NCI-H1417 treated with DMSO at 0.1 percent for 48 hours (cell line): ENCODE results near the gene THY1.
"Not testable (repeated sequence)": the region's sequence is repeated elsewhere in the genome, so short reads cannot be mapped to it uniquely, and the experiment has no call there.

Source experiments
- DNase-seq: peaks from one replicate; lab custom pipeline; 2025; lab: John Stamatoyannopoulos, UW

THY1 gene

GRCh38 chr11:119422809-119423508 is at the start of gene THY1:
Gene THY1, minus strand, starts transcription at chr11:119423172. Its CDS starts 2,267 bp downstream, at chr11:119420905.
- no peak for DNase-seq

DNA sequence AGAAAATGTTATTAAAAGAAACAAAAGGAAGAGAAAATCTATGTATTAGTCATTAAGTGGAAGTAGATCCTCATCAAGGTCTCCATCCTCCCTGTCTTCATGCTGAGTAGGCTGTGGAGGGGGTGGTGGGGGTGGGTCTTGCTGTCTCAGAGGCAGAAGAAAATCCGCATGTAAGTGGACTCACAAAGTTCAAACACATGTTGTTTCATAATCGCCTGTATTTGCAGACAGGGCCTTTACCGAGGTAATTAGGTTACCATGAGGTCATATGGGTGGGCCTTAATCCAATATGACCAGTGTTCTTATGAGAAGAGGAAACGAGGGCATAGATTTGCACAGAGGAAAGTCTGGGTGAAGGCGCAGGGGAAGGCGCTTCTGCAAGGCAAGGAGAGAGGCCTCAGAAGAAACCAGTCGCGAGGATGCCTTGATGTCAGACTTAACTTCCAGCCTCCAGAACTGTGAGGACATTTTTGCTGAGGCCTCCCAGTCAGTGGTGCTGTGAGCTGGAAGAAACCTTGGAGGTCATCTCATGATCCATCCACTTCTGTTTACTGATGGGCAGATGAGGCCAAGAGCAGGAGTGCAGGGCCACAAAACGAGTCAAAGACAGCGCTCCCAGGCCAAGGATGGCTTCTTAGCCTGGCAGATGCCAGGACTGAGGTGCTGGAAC is 49.3 kb upstream of the THY1 start:
- no peak for DNase-seq

DNA sequence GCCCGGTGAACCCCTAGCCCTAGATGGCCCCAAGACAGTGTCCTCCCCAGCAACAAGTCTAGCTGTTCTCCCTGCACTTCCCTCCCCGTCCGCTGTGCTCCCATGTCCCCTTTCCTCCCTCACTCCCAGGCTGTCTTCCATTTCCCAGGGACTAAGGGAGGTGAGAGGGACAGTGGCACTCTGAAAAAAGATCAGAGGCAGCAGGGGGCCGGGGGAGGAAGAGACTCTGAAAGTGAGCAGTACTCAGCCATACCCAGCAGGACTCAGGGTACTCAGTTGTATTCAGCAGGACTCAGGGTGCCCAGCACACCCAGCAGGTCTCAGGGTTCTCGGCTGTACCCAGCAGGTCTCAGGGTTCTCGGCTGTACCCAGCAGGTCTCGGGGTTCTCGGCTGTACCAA is 48.4 kb upstream of the THY1 start:
- no peak for DNase-seq

DNA sequence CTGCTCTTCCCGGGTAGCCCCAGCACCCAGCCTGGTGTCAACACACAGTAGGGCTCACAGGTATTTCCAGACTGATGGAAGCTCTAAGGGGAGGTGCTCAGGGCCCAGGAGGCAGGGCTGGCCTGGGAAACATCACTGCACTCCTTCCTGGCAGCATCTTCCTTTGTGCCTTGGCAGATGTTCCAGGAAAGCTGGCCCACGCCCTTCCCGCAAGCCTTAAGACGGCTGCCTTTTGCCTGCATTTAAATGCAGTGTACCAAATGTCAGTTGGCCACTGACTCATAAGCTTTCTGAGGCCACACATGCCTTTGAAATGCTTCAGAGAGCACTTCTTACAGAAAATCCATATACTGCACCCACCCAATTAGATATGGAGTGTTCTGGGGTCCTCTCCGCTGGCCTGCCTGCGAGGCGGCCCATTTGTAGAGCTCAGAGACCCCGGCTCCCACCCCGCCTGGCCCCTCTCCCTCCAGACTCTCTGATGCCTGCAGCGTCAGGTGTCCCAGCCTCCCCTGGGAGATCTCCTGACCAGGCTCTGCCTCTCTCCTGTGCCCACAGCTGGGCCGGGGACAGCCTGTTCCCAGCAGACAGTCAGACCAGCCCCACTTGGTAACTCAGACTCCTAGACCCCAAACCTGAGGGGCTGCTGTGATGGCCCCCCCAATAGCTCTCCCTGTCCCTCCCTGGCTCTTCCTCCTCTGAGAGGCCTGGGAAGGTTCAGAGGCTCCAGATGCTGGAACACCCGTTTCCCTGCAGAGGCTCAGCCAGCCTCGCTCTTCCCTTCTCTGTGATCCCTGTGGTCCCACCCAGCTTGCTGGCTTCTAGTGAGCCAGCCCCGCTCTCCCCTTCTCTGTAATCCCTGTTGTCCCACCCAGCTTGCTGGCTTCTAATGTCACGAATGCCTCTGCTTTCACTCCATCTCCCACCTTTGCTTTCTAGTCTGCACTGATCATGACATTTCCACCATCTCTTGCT is 47.6 kb upstream of the THY1 start:
- no peak for DNase-seq

DNA sequence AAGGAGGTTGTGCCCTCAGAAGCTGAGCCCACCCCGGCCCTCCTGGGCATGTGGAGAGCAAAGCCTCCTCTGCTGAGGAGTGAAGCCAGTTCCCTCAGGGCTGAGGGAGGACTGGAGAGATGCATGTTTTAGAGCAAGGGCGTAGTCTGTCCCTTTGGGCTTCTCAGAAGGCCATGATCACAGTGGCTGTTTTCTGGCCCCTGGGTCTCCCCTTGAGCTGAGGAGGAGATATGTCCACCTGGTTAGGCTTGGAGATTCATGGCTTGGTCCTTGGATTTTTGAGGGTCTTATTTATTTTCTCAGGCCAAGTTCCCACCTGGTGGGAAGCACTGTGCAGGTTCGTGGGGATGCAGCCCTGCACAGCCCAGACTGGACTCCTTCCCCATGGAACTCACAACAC is 46.5 kb upstream of the THY1 start:
- DNase-seq, result no peak

DNA sequence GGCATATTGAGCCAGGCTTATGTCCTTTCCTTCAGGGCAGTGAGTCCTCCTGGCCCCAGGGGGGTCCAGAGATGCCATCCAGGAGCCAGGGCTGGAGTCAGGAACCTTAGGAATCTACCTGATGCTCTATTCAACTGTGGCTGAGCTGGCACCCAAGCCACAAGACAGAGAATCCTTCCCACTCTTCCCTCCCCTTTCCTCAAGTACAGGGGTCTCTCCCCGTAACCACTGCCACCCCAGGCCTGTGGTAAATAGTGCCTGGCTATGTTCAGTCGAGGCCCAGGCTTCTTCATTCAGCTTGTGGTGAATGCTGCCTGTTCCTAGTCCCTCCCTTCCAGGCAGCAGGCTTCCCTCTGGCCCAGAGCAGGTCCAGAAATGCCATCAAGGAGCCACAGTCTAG is 45.5 kb upstream of the THY1 start:
- no peak for DNase-seq

DNA sequence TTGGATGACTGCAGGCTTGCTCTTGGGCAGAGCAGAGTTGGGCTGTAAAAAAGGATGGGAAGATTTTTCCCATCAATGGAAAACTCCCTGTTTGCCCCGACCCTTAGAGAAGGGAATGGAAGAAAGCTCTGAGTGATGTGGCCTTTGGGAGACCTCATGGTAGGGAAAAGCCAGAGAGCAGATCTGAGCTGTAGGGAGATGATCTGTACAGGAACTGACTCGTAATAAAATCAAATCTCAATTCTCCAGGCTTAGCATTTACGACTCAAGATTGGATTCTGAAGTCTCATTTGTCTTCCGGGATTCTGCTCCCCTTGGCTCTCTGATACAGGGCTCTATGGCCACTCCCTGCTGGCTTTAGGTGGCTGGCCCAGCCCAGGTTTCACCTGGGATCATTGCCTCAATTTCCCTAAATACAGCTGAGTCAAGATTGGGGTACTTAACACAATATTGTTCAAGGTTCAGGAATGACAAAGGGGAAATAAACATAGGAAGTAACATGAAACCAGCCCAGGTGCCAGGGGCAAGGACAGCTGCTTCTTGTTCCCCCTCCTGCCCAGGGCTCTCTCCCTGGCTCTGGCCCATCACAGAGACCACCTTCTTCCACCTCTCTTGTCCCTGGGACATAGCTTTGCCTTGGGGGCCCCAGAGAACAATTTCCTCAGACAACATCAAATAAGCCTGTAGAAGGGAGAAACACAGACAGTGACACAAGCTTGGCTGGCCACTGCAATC is 38.4 kb upstream of the THY1 start:
- no peak for DNase-seq

GRCh38 chr11:119460582-119460981 is 37.6 kb upstream of the THY1 start:
- no peak for DNase-seq

DNA sequence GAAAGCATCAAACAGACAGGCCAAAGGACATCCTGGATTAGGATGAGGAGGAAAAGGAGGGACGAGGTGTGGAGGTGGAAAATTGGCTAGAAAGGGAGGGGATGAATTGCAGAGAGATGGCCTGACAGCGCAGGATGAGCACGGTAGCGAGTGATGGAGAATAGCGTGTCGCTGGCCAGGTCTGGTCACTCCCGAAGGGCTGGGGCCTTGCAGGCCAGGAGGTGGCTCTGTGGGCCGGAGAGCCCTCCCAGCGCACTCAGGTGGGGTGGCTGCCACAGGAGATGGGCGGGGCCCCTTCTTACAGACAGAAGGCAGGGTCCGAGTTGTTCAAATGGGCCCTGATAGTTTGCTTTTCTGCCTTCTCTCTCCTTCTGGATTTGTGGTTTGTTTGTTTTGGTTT is 37.1 kb upstream of the THY1 start:
- DNase-seq, result no peak

- no peak for DNase-seq
Measured at GRCh38 chr11:119459293-119459976, 36.5 kb upstream of the THY1 start.

DNA sequence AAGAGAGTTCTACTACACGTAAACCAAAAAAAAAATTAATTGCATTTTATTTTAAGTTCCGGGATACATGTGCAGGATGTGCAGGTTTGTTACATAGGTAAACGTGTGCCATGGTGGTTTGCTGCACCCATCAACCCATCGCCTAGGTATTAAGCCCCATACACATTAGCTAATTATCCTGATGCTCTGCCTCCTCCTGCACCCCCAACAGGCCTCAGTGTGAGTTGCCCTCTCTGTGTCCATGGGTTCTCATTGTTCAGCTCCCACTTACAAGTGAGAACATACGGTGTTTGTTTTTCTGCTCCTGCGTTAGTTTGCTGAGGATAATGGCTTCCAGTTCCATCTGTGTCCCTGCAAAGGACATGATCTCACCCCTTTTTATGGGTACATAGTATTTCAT is 32.7 kb upstream of the THY1 start:
- DNase-seq, result not testable (repeated sequence)

GRCh38 chr11:119455241-119455640 is 32.3 kb upstream of the THY1 start:
- DNase-seq, result not testable (repeated sequence)

GRCh38 chr11:119453881-119454280 is 30.9 kb upstream of the THY1 start:
- DNase-seq, result no peak

DNA sequence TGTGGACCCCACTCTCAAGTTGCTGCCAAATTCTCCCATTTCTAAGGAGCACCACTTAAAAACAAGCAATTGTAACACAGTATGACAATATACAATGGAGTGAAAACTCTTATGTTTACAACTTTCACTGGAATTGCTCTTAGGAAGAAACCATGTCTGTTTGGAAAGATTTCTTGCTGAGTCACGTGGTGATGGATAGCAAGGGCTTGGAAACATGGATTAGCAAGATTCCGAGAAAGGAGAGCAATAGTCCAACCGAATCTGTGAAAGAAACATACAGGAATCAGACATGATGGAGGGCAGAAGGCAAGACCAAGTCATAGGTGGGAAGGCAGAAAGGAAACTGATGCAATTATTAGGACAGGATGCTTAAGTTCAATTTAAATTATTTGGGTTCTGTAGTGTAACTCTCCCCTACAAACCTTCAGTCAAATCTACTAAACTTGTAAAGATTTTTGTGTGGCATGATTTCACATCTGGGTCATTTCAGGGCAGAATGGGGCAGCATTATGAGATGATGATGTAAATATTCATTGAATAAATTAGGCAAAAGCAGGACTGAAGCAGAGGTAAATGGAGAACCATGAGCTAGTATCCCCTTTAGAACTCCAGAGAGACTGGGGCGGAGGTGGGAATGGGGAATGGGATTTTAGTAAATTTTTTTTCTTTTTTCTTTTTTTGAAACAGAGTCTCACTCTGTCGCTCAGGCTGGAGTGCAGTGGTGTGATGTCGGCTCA is 27.8 kb upstream of the THY1 start:
- no peak for DNase-seq

DNA sequence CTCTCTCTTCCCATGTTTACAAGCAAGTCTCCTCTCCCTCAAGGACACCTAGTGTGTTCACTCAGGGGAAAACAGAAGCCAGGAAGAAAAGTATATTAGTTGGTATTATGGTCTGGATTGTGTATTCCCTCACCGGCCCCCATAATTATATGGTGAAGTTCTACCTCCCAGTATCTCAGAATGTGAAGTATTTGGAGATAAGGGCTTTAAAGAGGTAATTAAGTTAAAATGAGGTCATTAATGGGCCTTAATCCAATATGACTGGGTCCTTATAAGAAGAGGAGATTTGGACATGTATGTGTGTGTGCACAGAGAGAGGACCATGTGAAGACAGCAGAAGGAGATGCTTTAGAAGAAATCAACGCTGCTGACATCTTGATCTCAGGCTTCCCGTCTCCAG is 26.5 kb upstream of the THY1 start:
- DNase-seq, result no peak

DNA sequence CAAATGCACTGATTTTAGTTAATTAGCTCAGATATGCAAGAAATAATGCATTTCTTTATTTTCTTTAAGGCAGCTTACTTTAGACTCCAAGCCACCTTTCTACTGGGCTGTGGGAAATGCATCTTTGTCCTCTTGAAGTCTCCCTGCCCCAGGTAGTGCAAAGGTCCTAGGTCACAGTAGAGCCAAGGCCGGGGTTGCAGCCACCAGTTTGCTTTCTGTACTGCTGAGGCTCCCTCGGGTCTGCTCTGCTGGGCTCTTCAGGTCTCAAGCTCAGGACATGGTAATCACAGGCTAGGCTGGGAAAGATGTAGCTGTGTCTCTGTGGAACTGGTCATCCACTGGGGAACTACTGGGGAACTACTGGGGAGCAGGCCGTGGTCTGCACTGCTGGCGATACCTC is 25.4 kb upstream of the THY1 start:
- DNase-seq, result no peak

- no peak for DNase-seq
Measured at GRCh38 chr11:119447664-119448242, 24.8 kb upstream of the THY1 start.

DNA sequence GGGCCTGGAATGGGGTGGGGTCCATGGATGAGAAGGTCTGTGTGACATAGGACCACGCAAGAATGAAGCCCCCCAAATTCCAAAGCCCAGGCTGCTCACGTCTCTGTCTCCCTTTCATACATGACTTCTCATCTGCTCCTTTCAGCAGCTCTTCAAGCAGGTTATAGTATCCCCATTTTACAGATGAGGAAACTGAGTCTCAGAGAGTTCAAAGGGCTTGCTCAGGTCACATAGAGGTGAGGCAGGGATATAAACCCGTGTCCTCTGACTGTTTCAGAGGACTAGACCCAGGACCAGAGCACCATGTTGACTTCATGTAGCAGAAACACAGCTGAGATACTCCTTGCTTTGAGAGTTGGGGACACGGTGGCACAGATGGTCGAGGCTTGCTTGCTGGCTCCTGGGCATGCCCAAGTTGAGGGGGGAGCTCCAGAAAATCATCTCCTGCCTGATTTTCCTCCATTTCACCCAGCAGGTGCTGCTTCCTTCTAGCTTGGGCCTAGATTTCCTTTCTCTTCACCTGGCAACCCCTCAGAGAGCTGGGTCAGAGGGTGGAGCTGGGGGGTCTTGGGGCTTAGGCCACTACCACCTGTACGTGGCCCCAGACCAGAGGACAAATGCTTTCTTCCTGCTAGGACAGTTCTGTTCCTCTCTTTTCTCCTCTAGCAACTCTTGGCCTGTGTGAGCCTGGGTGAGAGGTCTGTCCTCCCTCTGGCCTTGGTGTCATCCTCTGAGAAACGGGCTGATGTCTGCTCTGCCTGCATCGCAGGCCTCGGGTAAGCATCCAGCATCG is 24.1 kb upstream of the THY1 start:
- no peak for DNase-seq

DNA sequence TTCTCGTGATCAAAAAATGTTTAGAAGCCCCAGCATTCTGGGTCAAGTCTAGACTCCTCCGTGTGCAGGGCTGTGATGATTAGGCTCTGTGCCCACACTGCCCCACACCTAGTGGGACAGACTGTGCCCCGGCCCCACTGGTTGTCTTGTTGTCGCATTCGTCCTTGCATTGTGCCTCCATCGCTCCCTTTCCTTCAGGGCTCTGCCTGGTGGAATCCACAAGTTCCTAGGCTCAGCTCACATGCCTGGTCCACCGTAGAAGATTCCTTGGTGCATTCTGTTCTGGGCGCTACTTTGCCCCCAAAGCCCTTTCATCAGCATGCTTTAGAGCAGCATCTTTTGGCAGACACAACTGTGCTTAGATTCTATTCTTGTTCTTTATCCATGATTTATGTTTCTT is 23.5 kb upstream of the THY1 start:
- no peak for DNase-seq

DNA sequence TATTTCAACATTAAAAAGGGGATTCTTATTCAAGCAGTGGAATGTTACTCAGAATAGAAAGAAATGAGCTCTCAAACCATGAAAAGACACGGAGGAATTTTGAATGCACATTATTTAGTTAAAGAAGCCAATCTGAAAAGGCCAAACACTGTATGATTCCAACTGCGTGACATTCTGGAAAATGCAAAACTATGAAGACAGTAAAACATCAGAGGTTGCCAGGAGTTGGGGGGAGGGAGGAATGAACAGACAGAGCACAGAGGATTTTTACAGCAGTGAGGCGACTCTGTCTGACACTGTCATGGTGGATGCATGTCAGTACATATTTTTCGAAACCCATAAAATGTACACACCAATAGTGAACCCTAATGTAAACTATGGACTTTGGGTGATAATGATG is 22.9 kb upstream of the THY1 start:
- no peak for DNase-seq
